ENCODE data around the gene HNRNPH2.
A peak's percentile ranks its signal among the peaks of the same experiment; 100 is the strongest.

The HNRNPH2 gene, protein sequence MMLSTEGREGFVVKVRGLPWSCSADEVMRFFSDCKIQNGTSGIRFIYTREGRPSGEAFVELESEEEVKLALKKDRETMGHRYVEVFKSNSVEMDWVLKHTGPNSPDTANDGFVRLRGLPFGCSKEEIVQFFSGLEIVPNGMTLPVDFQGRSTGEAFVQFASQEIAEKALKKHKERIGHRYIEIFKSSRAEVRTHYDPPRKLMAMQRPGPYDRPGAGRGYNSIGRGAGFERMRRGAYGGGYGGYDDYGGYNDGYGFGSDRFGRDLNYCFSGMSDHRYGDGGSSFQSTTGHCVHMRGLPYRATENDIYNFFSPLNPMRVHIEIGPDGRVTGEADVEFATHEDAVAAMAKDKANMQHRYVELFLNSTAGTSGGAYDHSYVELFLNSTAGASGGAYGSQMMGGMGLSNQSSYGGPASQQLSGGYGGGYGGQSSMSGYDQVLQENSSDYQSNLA
- 36.5 to 53.7 reads per million in 2 donors for total RNA-seq

- peak; percentile 46 to 98 (median 81) for DNase-seq
Measured at GRCh38 chrX:101407748-101408531, at the start of gene HNRNPH2, which contains the start of gene GLA. Gene HNRNPH2 (plus strand): TSS chrX:101408222. CDS start chrX:101411989, 3,767 bp downstream. Gene GLA (minus strand): TSS chrX:101407925. CDS start chrX:101407903, 22 bp downstream.

GRCh38 chrX:101359966-101360365 lies 48.1 kb upstream of the HNRNPH2 start:
- no peak for DNase-seq

DNA sequence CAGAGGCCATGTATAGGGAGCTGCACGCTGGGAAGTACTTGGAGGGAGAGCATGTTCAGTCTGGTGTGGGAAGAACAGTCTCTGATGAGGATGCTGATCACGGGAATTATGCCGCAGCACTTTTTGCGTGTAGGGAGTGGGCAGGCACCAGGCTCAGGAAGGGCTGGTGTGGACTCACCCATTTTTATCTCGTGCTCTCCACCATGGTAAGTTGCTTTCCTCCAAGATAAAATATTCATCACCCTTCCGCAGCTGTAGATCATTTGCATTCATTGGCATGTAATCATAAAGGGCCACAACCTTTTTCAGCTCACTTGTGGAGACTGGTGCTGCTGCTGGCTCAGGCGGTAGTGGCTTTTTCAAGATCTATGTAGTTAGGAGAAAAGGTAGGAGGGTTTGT lies 47.6 kb upstream of the HNRNPH2 start:
- no peak for DNase-seq

- DNase-seq = no peak
Measured at GRCh38 chrX:101362116-101362515, 45.9 kb upstream of the HNRNPH2 start.

- DNase-seq = no peak
Measured at GRCh38 chrX:101362757-101363156, 45.3 kb upstream of the HNRNPH2 start.

DNA sequence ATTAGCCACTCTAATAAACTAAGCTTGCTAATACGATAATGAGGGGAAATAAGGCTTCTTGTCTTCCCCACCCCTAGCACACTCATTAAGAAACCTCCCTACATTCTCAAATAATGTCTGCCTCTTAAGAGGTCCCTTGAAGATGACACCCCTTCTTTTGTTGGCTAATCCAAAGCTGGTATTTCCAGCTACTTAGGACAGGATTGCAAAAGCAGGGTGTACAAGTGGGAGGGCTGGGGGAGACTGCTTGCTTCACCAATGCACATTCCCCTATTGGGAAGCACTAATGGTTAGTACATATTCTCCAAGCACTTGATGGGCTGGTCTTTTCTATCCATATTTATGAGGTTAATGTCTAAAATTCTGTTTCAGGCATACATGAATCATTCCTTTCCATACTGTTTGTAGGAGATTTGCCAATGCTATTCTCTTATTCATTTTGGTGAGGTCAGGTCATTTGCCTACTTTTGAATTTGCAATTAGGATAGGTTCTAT lies 42.7 kb upstream of the HNRNPH2 start:
- no peak for DNase-seq

DNA sequence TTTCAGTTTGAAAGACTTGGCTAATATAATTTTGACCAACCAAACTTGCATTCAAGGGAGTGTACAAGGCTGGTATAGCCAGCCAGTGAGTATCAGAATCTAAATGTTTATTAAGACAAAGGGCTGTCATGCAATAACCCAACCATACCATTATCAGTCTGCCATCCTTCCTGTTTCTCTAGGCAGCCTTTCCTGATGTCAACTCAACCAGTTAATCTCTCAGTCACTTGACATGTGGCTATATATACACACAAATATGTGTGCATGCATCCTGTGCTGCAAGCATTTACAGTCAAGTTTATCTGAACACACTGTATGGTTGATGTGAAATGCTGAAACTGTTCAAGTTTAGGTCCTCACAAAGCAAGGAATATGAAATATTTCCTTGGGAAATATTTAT lies 39.2 kb upstream of the HNRNPH2 start:
- no peak for DNase-seq

DNA sequence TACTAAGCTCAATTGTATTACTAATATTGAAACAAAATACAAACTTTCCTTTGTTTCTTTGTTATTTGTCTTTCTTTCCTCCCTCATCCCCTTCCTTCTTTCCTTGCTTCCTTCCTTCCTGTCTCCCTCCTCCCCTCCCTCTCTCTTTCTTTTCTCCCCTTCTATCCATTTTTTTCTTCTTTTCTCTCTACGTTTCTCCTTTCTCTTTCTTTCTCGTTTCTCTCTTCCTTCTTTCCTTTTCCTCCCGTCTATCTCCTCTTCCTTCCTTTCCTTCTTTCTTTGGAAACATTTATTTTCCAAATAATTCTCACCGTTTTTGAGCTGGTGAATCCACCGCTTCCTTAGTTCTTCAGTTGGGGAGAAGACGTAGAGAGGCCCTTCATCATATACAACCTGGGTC lies 38.3 kb upstream of the HNRNPH2 start:
- no peak for DNase-seq

GRCh38 chrX:101370888-101371504 lies 37.0 kb upstream of the HNRNPH2 start:
- no peak for DNase-seq

DNA sequence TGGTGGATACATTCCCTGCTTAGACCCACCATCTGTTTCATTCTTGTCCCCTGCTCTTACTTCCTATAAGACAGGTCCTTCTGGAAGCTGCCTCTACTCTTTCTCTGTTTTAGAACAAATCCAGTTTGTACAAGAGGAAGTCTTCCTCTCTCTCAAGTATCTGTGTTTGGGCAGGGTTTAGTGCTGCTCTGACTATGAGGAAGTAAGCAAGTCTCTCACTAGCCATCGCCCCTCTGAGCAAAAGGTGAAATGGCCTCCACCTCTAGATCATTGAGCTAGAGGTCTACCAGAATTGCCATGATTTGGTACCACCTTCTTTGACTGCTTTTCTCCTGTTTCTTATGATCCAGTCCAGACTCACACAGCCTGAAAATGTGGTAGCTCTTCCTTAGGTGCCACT lies 30.5 kb upstream of the HNRNPH2 start:
- no peak for DNase-seq

DNA sequence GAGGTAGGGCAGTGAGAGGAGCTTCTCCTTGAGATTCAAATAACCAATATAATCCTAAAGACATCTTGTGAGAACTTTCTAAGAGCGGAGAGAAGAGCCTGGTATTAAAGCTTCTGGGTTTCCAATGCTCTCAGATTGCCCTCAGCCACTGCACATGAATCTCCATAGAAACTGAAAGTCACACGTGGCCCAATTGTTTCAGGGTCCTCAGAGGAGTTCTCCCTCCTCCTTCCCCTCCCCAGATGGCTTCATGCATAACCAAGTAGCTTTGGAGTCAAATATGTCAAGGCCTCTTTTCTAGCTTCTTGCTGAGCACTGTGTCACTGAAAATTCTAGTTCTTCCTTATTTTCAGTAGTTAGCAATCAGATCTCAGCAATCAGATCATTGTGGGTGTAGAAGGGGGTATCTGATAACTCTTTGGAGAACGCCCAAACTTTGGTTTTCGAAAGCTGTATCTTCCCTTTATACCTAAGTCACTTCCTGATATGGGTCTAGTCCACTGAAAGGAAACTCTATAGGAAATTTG lies 24.3 kb upstream of the HNRNPH2 start:
- no peak for DNase-seq

GRCh38 chrX:101385026-101385684 lies 22.9 kb upstream of the HNRNPH2 start:
- DNase-seq = no peak

GRCh38 chrX:101385795-101386541 lies 22.1 kb upstream of the HNRNPH2 start, which contains the start of gene BTK:
Gene BTK (minus strand): TSS chrX:101386191. CDS start chrX:101375284, 10,907 bp downstream.
- DNase-seq = no peak

DNA sequence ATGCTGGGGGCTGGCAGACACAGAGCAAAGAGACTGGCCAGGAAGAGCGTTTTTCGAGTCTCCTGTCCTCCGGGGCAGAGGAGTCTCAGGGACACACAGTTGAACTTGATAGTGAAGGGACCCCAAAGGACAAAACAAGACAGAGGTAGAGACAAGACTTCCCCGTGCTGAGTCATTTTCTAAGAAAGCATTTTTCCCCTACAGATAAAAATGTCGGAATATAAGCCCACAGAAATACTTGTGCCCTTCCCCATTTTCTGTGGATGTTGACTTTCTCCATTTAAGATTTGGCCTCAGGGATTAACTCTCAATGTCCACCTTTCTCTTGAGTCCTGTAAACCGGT lies 21.5 kb upstream of the HNRNPH2 start:
- DNase-seq = no peak

DNA sequence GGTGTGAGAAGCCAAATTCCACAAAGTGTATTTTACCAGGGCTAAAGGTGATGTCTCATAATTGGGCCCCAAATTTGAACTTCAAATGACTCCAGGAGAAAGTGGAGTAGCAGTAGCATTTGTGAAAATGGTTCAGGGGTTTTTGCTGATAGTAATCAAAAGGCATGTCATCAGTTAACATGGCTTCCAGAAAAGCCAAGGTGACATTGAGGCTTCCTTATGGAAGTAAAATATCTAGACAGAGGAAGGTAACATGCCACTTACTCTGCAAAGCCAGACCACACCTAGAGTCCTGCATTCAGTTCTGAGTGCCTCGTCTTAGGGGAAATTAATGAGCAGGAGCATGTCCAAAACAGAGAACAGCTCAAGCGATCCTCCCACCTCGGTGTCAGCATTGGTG lies 19.4 kb upstream of the HNRNPH2 start:
- DNase-seq = no peak

DNA sequence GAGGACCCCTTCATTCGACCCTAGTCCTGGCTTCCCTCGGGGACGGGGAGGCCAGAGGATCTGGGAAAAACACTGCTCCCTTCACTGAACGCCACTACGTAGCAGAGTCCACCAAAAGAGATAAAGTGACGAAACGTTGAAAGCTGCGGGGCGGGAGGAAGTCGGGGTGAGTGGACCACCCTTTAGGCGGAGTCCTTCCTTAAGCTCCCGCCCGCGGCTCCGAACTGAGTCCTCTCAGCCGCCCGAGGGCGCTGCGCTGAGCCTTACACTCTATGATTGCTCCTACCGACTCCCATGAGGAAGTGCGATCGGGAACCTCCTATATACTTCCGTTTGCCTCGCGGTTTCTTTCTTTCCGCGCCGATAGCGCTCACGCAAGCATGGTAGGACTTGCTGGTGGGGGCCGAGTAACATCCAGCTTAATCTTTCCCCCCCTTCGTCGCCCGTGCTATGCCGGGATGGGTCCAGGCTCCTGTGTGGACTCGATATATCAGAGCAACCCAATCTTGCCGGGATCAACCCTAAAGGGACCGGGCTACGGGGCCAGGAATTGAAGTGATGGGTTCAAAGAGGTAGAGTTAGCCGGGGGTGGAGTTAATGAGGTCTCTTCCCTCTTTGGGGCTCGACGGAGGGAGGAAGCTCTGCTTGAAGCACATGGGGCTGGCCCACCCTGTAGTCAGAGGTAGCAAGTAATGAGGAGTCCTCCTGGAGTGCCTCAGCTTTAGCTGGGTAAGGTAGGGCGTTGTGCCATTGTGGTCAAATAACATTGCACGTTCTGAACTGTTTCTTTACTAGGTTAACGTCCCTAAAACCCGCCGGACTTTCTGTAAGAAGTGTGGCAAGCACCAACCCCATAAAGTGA lies 17.1 kb upstream of the HNRNPH2 start, which contains the start of gene RPL36A:
TSS of gene RPL36A (plus strand) at position 348 of the 862 bp plus-strand sequence. CDS start at position 381, 33 bp downstream.
- DNase-seq = peak; percentile 50 to 89 (median 72)

GRCh38 chrX:101391831-101392230 lies 16.2 kb upstream of the HNRNPH2 start:
- no peak for DNase-seq

DNA sequence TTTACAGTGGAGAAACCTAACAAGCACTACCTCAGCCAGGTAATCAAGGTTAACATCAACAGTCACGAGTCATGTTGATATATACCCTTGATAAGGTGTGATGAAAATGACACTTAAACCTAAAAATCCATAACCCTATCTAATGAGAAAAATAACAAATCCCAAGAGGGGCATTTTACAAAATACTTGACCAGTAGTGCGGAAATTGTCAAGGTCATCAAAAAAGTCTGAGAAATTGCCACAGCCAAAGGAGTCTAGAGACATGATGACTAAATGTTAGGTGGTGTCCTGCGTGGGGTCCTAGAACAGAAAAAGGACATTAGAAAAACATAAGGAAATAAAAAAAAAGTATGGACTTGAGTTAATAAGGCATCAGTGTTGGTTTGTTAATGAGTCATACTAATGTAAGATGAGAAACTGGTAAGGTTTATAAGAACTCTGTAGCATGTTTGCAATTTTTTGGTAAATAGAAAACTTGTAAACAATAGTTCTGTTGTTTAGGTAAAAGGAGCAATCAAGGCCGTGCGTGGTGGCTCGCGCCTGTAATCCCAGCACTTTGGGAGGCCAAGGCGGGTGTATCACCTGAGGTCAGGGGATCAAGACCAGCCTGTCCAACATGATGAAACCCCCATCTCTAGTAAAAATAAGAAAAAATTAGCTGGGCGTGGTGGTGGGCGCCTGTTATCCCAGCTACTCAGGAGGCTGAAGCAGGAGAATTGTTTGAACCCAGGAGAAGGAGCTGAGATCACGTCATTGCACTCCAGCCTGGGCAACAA lies 14.3 kb upstream of the HNRNPH2 start:
- no peak for DNase-seq

GRCh38 chrX:101394372-101394771 lies 13.7 kb upstream of the HNRNPH2 start:
- DNase-seq = no peak
